Sigmoid colon (tissue), 3 donors: Measurements from ENCODE around the gene ANP32E.

Experiments used
- CTCF ChIP-seq, 4 experiments: fragments of 450-650 bp in 3 of 4; fragments of 200-600 bp in 1 of 4; IDR thresholded peaks; one replicate each; pipeline ENCODE4 v1.5.1; 2016 to 2019; ENCODE audit warnings: antibody characterized with exemption in 4 of 4, mild to moderate bottlenecking in 3 of 4, moderate library complexity in 2 of 4
- POLR2A ChIP-seq, 2 donors: fragments of 450-650 bp; IDR thresholded peaks; one replicate each; pipeline ENCODE4 v1.6.1; 2016; ENCODE audit warnings: antibody characterized with exemption in 2 of 2, mild to moderate bottlenecking in 2 of 2, moderate library complexity in 2 of 2

GRCh38 chr1:150176593-150176992 lies 59.3 kb downstream of the ANP32E start:
- TF ChIP-seq CTCF (IDR thresholded peaks at IDR 0.05): no peak
- no peak for TF ChIP-seq POLR2A (IDR thresholded peaks at IDR 0.05)
